Heart left ventricle (tissue), 13 donors: ENCODE measurements around the gene SAMD11.

Experiments used
- POLR2A ChIP-seq, 2 donors: fragments of 450-650 bp; IDR thresholded peaks; one replicate each; pipeline ENCODE4 v1.6.1; 2017; ENCODE audit warnings: antibody characterized with exemption in 2 of 2, mild to moderate bottlenecking in 2 of 2, moderate library complexity in 2 of 2
- TF ChIP-seq, protein P1 (sequence below), 12 donors: fragments of 200-600 bp; sonication (generic) in 4 of 12; IDR thresholded peaks; one replicate each; pipeline versions ENCODE4 v1.5.0 to v1.8.0; 2018 to 2022; ENCODE audit warnings: antibody characterized with exemption in 12 of 12, mild to moderate bottlenecking in 5 of 12
- donor health status: ischemic (EF 13 %, LVEDD 7.1; RV severe dilation, severe dysfunction).
- donor health status: DM: no; HTN: yes; CAD: no.
- donor health status: DM: no; HTN: no; CAD: no.
- donor health status: ischemic (EF 25% LVEDD 6.9; RV normal size, moderate dysfunction).
- donor health status: ischemic (EF 25% LVEDD 5.7; RV mildly dilated, moderate dysfunction).
- donor health status: ischemic (EF 35%, LVEDD 5.7; RV mildly dilated, moderate dysfunction).
- donor health status: nonischemic (EF 11% LVEDD 7.7; RV severe dilation, severe dysfunction).
- donor health status: DM: yes; HTN: yes; CAD: no.
- donor health status: PGD.
- donor health status: ischemic (EF 29% LVEDD 5.4; RV normal size, mild dysfunction).
- donor health status: nonischemic (EF 23%, LVEDD 6.1; RV moderate dilation, normal function).

- no peak for TF ChIP-seq POLR2A (IDR thresholded peaks at IDR 0.05)
- TF ChIP-seq, protein P1, sequence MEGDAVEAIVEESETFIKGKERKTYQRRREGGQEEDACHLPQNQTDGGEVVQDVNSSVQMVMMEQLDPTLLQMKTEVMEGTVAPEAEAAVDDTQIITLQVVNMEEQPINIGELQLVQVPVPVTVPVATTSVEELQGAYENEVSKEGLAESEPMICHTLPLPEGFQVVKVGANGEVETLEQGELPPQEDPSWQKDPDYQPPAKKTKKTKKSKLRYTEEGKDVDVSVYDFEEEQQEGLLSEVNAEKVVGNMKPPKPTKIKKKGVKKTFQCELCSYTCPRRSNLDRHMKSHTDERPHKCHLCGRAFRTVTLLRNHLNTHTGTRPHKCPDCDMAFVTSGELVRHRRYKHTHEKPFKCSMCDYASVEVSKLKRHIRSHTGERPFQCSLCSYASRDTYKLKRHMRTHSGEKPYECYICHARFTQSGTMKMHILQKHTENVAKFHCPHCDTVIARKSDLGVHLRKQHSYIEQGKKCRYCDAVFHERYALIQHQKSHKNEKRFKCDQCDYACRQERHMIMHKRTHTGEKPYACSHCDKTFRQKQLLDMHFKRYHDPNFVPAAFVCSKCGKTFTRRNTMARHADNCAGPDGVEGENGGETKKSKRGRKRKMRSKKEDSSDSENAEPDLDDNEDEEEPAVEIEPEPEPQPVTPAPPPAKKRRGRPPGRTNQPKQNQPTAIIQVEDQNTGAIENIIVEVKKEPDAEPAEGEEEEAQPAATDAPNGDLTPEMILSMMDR (IDR thresholded peaks at IDR 0.05), result no peak
Observed at GRCh38 chr1:920010-920409, 3.7 kb upstream of the SAMD11 start.
